HG02623 (cell line): Measurements from ENCODE around the gene PERP.

Experiments used
- ATAC-seq: cut with Tn5 transposase; IDR thresholded peaks from one replicate; pipeline ENCODE4 v1.9.1; 2021; ENCODE audit warnings: moderate library complexity; ENCODE audit not compliant: unreplicated experiment

Gene PERP

DNA sequence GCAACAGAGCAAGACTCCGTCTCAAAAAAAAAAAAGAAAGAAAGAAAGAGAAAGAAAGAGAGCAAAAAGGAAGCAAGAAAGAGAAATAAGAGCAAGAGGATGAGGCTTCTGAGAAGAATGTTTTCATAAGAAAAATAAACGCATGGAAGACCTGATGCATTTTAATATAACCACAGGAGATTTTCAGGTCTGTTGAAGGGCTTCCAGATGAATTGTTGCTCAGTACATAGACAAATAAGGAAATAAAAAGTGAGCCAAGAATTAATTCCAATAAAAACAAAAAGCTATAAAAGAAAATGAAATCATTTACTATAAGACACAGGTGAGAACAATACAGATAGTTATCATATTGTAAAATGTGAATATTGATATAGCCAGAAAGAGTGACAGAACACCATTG lies 43.5 kb downstream of the PERP start:
- ATAC-seq: no peak

DNA sequence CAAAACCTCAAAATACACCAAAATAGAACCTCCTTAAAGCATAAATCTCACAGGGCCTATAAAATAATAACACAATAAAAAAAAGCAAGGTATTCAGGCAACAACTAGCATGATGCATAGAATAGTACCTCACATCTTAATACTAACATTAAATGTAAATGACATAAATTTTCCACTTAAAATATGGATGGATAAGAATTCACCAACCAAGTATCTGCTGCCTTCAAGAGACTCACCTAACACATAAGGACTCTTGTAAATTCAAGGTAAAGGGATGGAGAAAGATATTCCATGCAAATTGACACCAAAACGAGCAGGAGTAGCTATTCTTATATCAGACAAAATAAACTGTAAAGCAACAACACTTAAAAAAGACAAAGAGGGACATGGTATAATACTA lies 52.2 kb downstream of the PERP start:
- no peak for ATAC-seq

DNA sequence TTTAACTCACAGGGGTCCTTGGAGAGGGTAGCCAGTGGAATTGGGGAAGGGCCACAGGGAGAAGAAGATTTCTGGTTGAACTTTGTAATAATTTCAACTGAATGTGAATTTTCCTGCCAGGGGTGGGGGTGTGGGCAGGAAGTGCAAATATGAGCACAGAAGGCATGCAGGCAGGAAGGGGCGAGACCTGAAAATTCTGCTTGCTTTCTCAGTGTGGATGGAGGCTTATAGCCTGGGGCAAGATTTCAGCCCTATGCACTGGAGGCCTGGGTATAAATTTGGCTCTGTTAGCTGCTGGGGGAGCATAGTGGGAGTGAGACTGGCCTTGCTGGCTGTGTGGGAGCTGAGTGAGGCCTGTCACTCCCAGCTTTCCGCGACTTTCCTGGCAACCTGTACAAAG lies 54.4 kb downstream of the PERP start:
- ATAC-seq: no peak

- no peak for ATAC-seq
Measured at GRCh38 chr6:138044972-138045371, 62.2 kb downstream of the PERP start.

DNA sequence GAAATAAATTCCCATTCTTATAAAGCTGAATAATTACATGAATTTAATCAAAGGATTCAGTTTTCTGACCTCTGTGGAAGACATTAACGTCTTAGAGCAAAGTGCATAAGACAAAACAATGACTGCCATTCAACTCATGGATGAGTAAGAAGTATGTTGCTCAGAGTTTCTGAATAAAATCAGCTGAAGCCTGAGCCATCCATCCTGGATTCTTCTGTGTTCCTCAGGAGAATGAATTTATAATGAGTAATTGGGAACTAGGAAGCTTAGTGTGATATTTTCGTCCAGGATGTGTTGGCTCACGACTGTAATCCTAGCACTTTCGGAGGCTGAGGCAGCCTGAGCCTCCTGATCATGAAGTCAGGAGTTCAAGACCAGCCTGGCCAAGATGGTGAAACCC lies 62.8 kb downstream of the PERP start:
- no peak for ATAC-seq
